GM18517 (cell line): ENCODE data around the gene EIF5.

Source experiments
- ATAC-seq: cut with Tn5 transposase; IDR thresholded peaks from one replicate; pipeline ENCODE4 v1.9.1; 2021; ENCODE audit warnings: mild to moderate bottlenecking, moderate library complexity; ENCODE audit not compliant: unreplicated experiment

Gene EIF5

GRCh38 chr14:103308717-103309616, 25.1 kb upstream of the EIF5 start:
- ATAC-seq: no peak

GRCh38 chr14:103310576-103311095, 23.4 kb upstream of the EIF5 start:
- ATAC-seq: no peak

GRCh38 chr14:103311171-103311997, 22.7 kb upstream of the EIF5 start:
- no peak for ATAC-seq

GRCh38 chr14:103312006-103312635, 21.9 kb upstream of the EIF5 start:
- ATAC-seq: no peak

- ATAC-seq: no peak
Observed at GRCh38 chr14:103313704-103314103, 20.3 kb upstream of the EIF5 start.

- no peak for ATAC-seq
Observed at GRCh38 chr14:103314496-103315277, 19.4 kb upstream of the EIF5 start.

GRCh38 chr14:103315351-103315911, 18.6 kb upstream of the EIF5 start:
- ATAC-seq: no peak

GRCh38 chr14:103315941-103316340, 18.1 kb upstream of the EIF5 start:
- ATAC-seq: no peak

GRCh38 chr14:103316721-103317121, 17.3 kb upstream of the EIF5 start:
- ATAC-seq: no peak

GRCh38 chr14:103317251-103317650, 16.8 kb upstream of the EIF5 start:
- no peak for ATAC-seq

- ATAC-seq: no peak
Observed at GRCh38 chr14:103317976-103318580, 16.0 kb upstream of the EIF5 start.

- ATAC-seq: no peak
Observed at GRCh38 chr14:103318750-103319419, 15.2 kb upstream of the EIF5 start.

GRCh38 chr14:103319422-103319821, 14.6 kb upstream of the EIF5 start:
- ATAC-seq: no peak

GRCh38 chr14:103326078-103326477, 8.0 kb upstream of the EIF5 start:
- ATAC-seq: no peak

- ATAC-seq: no peak
Observed at GRCh38 chr14:103328941-103329340, 5.1 kb upstream of the EIF5 start.

- ATAC-seq: no peak
Observed at GRCh38 chr14:103329401-103330347, 4.4 kb upstream of the EIF5 start.

GRCh38 chr14:103330536-103330935, 3.5 kb upstream of the EIF5 start:
- no peak for ATAC-seq
